HepG2 (cell line): ENCODE results near the gene CTCF. TPM values are rescaled to one million over a fixed set of nuclear protein-coding genes. Genes with fewer than 3 reads are reported as not detected.

Source experiments
- BATF2 ChIP-seq: sonication (generic); formaldehyde crosslinking; IDR thresholded peaks from 2 replicates; pipeline ENCODE4 v1.8.0; 2022; ENCODE audit warnings: mild to moderate bottlenecking, missing genetic modification reagents, moderate library complexity
- CENPX ChIP-seq: sonication (generic); formaldehyde crosslinking; IDR thresholded peaks from 2 replicates; pipeline ENCODE4 v1.9.0; 2021; ENCODE audit warnings: mild to moderate bottlenecking, missing genetic modification reagents, moderate library complexity
- HIVEP1 ChIP-seq: sonication (generic); formaldehyde crosslinking; IDR thresholded peaks from 2 replicates; pipeline ENCODE4 v1.4.0; 2020; ENCODE audit warnings: mild to moderate bottlenecking, missing genetic modification reagents
- HOXD1 ChIP-seq: sonication (generic); formaldehyde crosslinking; IDR thresholded peaks from 2 replicates; pipeline ENCODE4 v1.5.0; 2020; ENCODE audit warnings: missing genetic modification reagents
- LRRFIP1 ChIP-seq: sonication (generic); formaldehyde crosslinking; conservative IDR thresholded peaks from 2 replicates; pipeline ENCODE4 v1.4.0; 2020; ENCODE audit warnings: missing genetic modification reagents
- NR3C1 ChIP-seq: sonication (generic); formaldehyde crosslinking; IDR thresholded peaks from 2 replicates; pipeline ENCODE4 v1.4.0; 2020; ENCODE audit warnings: missing genetic modification reagents
- SRSF1 ChIP-seq: fragments of 200-400 bp; formaldehyde crosslinking; optimal IDR thresholded peaks from 2 replicates; pipeline ENCODE3; 2017; ENCODE audit warnings: mild to moderate bottlenecking, low read depth, low read length, moderate library complexity
- TBX2 ChIP-seq: sonication (generic); formaldehyde crosslinking; IDR thresholded peaks from 2 replicates; pipeline ENCODE4 v1.5.0; 2020; ENCODE audit warnings: missing genetic modification reagents, mild to moderate bottlenecking, borderline replicate concordance
- ZBTB20 ChIP-seq: sonication (generic); formaldehyde crosslinking; IDR thresholded peaks from 2 replicates; pipeline ENCODE4 v1.8.1; 2023; ENCODE audit warnings: missing genetic modification reagents, low read depth, mild to moderate bottlenecking, borderline replicate concordance
- ZNF124 ChIP-seq: sonication (generic); formaldehyde crosslinking; IDR thresholded peaks from 2 replicates; pipeline ENCODE4 v1.4.0; 2020; ENCODE audit warnings: missing genetic modification reagents
- ZNF317 ChIP-seq: sonication (generic); formaldehyde crosslinking; IDR thresholded peaks from 2 replicates; pipeline ENCODE4 v1.5.0; 2020; ENCODE audit warnings: mild to moderate bottlenecking, missing genetic modification reagents
- ZNF674 ChIP-seq: sonication (generic); formaldehyde crosslinking; IDR thresholded peaks from 2 replicates; pipeline ENCODE4 v1.5.0; 2020; ENCODE audit warnings: low read depth, mild to moderate bottlenecking, missing genetic modification reagents
- polyA plus RNA-seq, 8 experiments: library from polyadenylated mRNA; depleted of rRNA in 3 of 8; stranded (reverse) in 7 of 8; unstranded in 1 of 8; fragments of >200 nt; fragmentation: Illumina TruSeq in 4 of 8; extraction: Trizol in 4 of 8; gene quantifications; 2 replicates each; pipeline versions ENCODE4 v1.2.1 to v1.2.3, GENCODE V29; 2011 to 2016; ENCODE audit warnings: low read depth in 4 of 8, missing spikeins in 1 of 8, mixed read lengths in 1 of 8; ENCODE audit not compliant: insufficient read depth in 1 of 8
- total RNA-seq, 5 experiments: library from RNA; depleted of rRNA; stranded (reverse); fragments of >200 nt; fragmentation: Illumina TruSeq; extraction: Trizol; gene quantifications; 2 replicates each; pipeline ENCODE4 v1.2.3, GENCODE V29; 2016; ENCODE audit warnings: low read depth in 1 of 5
- TF ChIP-seq, protein P1 (sequence below): sonication (generic); formaldehyde crosslinking; IDR thresholded peaks from 2 replicates; pipeline ENCODE4 v1.4.0; 2020; ENCODE audit warnings: missing genetic modification reagents
- TF ChIP-seq, protein P2 (sequence below), 2 experiments: sonication (generic) in 1 of 2; formaldehyde crosslinking in 1 of 2; IDR thresholded peaks; 2 replicates each; pipeline versions ENCODE4 v1.6.1 to v1.9.0; 2014 to 2022; ENCODE audit warnings: antibody characterized with exemption in 1 of 2, borderline replicate concordance in 1 of 2, inconsistent platforms in 1 of 2, low read depth in 1 of 2, missing genetic modification reagents in 1 of 2
- TF ChIP-seq, protein P3 (sequence below): sonication (generic); formaldehyde crosslinking; IDR thresholded peaks from 2 replicates; pipeline ENCODE4 v1.5.1; 2020; ENCODE audit warnings: missing genetic modification reagents, mild to moderate bottlenecking, borderline replicate concordance

Gene CTCF
- total and polyA plus RNA-seq, 2 of the 13 experiments (the other 11 are each of a cell fraction or from before 2014, with no cell fraction given): 19.5 to 37.5 TPM

DNA sequence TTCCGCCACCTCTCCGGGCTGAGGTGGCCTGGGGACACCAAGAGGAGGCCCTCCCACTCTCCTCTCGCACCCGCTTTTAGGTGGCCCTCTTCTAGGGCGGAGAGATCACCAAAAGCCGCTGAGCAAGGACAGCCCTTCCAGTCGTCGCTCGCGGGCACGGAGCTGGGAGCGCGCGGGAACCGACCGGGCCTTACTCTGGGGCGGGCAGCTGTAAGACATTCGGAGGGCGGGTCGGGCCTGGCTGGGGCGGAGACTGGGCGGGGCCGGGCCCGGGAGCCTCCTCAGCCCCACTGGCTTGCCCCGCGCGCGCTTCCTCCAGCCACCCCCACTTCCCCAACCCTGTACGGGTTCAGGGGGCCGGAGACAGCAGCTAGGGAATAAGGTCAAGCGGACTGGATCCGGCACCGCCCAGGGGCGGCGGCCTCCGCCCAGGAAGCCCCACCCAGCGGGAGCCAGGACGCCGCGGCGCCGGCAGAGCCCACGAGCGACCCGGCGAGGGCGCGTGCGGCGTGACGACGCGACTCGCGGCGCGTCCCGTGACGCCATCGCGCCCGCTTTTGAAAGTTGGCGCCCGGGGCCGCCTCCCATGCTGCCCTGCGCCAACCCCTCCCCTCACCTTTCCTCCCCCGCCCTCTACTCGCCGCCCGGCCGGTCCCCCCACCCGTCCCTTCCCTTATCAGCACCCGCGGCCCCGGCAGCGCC is 351 bp upstream of the CTCF start (continued):
- no peak for TF ChIP-seq LRRFIP1 (CRISPR knock-in tag)
- peak; percentile 61; the same call in 1 of the 2 replicates for TF ChIP-seq ZNF124 (CRISPR knock-in tag)
- TF ChIP-seq TBX2 (CRISPR knock-in tag): no peak; the same call in 1 of the 2 replicates
- no peak for TF ChIP-seq BATF2 (CRISPR knock-in tag)
- TF ChIP-seq, protein P1, sequence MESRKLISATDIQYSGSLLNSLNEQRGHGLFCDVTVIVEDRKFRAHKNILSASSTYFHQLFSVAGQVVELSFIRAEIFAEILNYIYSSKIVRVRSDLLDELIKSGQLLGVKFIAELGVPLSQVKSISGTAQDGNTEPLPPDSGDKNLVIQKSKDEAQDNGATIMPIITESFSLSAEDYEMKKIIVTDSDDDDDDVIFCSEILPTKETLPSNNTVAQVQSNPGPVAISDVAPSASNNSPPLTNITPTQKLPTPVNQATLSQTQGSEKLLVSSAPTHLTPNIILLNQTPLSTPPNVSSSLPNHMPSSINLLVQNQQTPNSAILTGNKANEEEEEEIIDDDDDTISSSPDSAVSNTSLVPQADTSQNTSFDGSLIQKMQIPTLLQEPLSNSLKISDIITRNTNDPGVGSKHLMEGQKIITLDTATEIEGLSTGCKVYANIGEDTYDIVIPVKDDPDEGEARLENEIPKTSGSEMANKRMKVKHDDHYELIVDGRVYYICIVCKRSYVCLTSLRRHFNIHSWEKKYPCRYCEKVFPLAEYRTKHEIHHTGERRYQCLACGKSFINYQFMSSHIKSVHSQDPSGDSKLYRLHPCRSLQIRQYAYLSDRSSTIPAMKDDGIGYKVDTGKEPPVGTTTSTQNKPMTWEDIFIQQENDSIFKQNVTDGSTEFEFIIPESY: no peak
- TF ChIP-seq, protein P2, sequence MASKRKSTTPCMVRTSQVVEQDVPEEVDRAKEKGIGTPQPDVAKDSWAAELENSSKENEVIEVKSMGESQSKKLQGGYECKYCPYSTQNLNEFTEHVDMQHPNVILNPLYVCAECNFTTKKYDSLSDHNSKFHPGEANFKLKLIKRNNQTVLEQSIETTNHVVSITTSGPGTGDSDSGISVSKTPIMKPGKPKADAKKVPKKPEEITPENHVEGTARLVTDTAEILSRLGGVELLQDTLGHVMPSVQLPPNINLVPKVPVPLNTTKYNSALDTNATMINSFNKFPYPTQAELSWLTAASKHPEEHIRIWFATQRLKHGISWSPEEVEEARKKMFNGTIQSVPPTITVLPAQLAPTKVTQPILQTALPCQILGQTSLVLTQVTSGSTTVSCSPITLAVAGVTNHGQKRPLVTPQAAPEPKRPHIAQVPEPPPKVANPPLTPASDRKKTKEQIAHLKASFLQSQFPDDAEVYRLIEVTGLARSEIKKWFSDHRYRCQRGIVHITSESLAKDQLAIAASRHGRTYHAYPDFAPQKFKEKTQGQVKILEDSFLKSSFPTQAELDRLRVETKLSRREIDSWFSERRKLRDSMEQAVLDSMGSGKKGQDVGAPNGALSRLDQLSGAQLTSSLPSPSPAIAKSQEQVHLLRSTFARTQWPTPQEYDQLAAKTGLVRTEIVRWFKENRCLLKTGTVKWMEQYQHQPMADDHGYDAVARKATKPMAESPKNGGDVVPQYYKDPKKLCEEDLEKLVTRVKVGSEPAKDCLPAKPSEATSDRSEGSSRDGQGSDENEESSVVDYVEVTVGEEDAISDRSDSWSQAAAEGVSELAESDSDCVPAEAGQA (IDR thresholded peaks at IDR 0.05; ENCODE audit: low read depth): peak; percentile 86; the same call in 1 of the 2 replicates
- TF ChIP-seq, protein P2 (CRISPR knock-in tag; IDR thresholded peaks at IDR 0.05; ENCODE audit: borderline replicate concordance): 0 out of 2 replicates have a peak, but pooled peaks have one; percentile 46
- no peak for TF ChIP-seq NR3C1
- TF ChIP-seq CENPX (CRISPR knock-in tag): no peak
- TF ChIP-seq HIVEP1 (CRISPR knock-in tag): peak; percentile 79
- no peak; the same call in 1 of the 2 replicates for TF ChIP-seq ZNF317 (CRISPR knock-in tag)
- TF ChIP-seq, protein P3, sequence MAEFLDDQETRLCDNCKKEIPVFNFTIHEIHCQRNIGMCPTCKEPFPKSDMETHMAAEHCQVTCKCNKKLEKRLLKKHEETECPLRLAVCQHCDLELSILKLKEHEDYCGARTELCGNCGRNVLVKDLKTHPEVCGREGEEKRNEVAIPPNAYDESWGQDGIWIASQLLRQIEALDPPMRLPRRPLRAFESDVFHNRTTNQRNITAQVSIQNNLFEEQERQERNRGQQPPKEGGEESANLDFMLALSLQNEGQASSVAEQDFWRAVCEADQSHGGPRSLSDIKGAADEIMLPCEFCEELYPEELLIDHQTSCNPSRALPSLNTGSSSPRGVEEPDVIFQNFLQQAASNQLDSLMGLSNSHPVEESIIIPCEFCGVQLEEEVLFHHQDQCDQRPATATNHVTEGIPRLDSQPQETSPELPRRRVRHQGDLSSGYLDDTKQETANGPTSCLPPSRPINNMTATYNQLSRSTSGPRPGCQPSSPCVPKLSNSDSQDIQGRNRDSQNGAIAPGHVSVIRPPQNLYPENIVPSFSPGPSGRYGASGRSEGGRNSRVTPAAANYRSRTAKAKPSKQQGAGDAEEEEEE (CRISPR knock-in tag): no peak
- no peak for TF ChIP-seq SRSF1
- no peak for TF ChIP-seq HOXD1
- TF ChIP-seq ZBTB20 (CRISPR knock-in tag): no peak; the same call in 1 of the 2 replicates
- no peak for TF ChIP-seq ZNF674 (CRISPR knock-in tag)
